NCI-H146 treated with DMSO at 0.1 percent for 48 hours (cell line): ENCODE measurements around the gene MICALL2.

Experiments used
- DNase-seq: peaks from one replicate; lab custom pipeline; 2025; ENCODE audit not compliant: unreplicated experiment; lab: John Stamatoyannopoulos, UW

MICALL2 gene

GRCh38 chr7:1419310-1419634 is 40.0 kb downstream of the MICALL2 start:
- no peak for DNase-seq

DNA sequence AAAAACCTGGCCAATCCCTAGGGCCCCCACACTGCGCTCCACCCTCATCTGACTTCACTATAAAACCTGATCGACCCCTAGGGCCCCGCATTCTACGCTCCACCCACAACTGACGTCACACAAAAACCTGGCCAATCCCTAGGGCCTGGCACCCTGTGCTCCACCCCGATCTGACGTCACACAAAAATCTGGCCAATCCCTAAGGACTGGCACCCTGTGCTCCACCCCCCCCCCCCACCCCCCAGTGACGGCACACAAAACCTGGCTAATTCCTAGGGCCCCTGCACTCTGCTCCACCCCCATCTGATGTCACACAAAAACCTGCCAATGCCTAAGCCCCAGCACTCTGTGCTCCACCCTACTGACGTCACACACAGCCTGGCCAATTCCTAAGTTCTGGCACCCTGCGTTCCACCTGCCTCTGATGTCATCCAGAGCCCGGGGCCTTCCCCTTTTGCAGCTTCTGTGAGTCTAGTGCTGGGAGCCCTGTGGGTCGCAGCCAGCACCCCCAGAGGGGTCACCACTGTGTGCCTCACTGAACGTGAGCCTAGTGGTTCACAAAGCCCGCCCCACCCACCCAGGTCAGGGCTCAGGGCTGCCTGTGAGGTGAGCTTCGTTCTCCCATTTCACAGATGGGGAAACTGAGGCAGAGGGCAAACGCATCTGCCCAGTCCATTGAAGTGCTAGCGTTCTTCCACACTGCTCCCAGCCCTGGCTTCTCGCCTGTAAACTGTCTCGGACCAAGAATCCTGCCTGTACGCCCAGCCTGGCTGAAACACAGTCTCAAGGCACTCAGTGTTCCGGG is 40.6 kb downstream of the MICALL2 start:
- no peak for DNase-seq

DNA sequence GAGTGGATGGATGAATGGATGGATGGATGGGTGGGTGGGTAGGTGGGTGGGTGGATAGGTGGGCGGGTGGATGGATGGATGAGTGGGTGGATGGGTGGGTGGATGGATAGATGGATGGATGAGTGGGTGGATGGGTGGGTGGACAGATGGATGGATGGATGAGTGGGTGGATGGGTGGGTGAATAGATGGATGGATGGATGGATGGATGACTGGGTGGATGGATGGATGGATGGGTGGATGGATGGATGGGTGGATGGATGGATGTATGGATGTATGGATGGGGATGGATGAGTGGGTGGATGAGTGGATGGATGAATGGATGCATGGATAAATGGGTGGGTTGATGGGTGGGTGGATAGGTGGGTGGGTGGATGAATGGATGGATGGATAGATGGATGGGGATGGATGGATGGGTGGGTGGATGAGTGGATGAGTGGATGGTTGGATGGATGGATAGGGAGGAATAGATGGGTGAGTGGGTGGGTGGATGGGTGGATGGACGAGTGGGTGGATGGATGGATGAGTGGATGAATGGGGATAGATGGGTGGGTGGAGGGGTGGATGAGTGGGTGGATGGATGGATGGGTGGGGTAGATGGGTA is 43.8 kb downstream of the MICALL2 start:
- no peak for DNase-seq

GRCh38 chr7:1413936-1414639 is 45.2 kb downstream of the MICALL2 start:
- no peak for DNase-seq

- peak; percentile 60 for DNase-seq
Measured at GRCh38 chr7:1412322-1413261, 46.7 kb downstream of the MICALL2 start.

DNA sequence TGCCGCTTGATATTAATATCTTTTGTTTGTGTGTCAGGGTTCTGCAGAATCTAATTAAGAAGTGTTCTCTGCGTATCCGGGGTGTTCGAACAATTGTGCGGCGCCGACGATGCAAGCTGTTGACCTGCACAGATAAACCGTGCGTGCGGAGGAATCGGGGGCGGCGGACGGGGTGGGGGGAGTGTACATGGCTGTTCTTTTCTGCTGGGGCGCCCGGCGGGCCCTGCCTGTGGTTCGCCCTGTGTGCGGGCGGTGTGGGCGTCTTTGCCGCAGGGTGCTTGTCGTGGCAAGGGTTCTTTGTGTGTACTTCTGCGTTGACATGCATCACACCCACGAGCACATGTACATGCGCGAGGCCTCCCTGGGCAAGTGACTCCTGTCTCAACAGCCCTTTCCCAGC is 47.9 kb downstream of the MICALL2 start:
- no peak for DNase-seq

DNA sequence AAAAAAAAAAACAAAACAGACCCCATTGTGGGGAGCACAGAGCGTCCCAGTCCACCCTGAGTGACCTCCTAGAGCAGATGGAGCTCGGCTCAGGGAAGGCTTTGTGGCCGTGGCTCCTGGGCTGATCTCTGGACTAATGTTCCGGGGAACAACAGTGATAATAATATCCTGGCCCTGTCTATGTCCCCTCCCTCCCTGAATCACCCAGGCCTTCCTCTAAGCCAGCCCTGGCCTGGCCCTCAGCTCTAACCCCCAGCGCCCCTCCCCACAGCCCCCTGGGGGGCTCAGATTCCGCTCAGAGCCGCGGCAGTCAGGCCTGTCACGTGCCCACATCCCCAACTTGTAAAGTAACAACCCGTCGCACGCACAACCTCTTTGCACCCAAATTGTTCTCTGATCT is 48.3 kb downstream of the MICALL2 start:
- DNase-seq: no peak

- DNase-seq: no peak
Measured at GRCh38 chr7:1409555-1409954, 49.7 kb downstream of the MICALL2 start.

- DNase-seq: no peak
Measured at GRCh38 chr7:1408466-1408865, 50.8 kb downstream of the MICALL2 start.

GRCh38 chr7:1407892-1408291 is 51.4 kb downstream of the MICALL2 start:
- peak; percentile 46 for DNase-seq

DNA sequence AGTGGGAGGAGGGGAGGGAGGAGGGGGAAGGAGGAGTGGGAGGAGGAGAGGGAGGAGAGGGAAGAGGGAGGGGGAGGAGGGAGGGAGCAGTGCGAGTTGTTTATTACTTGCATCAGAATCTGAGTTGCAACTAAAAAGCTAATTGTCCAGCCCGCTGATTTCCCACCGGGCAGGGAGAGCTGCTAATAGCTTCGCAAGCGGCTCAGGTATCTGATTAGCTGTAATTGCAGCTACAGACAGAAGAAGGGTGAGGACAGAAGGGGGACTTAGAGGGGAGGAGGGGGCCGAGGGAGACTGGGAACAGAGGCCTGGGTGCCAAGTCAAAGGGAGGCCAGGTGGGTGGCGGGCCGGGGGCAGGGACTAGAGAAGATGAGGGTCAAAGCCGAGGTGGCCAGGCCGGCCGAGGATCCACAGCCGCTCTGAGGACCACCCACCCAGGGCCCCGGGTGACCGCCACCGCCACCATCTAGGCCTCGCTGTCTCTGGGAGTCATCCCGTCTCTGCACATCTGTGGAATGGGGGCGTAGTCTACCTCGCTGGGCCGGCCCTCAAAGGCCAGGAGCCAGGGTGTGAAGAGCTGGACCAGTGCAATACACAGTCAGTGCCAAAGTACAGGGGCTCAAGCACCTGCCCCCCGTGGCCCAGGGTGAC is 54.2 kb downstream of the MICALL2 start:
- DNase-seq: no peak

- no peak for DNase-seq
Measured at GRCh38 chr7:1404460-1404809, 54.8 kb downstream of the MICALL2 start.

DNA sequence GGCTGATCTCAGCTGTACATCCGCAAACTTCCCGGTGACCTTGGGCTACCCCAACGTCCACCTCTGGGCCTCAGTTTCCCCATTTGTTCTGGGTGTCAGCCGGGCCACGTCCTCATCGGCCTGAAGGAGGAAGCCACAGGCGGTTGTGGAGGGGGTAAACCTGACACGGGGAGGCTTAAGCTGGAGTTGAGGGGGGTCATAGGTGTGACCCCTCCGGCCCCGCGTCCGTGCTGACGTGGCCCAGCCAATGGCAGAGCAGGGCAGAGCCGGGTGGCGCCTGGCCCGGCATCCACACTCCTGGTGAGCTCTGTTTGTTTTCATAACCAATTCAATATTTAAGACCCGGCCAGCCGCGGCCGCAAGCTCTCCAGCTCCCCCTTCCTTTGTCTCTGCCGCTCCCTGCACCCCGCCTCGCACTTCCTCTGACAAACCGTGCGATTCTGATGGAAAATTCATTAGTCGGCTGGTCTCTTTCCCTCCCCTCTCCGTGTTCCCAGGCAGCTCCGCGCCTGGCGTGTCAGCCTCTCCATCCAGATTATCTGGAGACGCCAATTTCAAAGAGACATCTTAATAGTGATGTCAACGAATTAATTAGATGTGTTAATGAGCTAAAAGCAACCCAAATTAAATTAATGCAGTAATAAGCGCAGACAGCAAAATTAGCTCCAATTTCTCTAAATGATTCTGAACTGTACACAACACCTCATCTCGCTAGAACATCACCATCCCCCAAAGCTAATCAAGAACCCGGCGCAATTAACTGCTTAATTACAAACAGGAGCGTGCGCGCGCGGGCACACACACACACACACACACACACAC is 55.4 kb downstream of the MICALL2 start:
- DNase-seq: peak; percentile 19

GRCh38 chr7:1402791-1403637 is 56.3 kb downstream of the MICALL2 start:
- no peak for DNase-seq

GRCh38 chr7:1402110-1402790 is 57.0 kb downstream of the MICALL2 start:
- DNase-seq: no peak

DNA sequence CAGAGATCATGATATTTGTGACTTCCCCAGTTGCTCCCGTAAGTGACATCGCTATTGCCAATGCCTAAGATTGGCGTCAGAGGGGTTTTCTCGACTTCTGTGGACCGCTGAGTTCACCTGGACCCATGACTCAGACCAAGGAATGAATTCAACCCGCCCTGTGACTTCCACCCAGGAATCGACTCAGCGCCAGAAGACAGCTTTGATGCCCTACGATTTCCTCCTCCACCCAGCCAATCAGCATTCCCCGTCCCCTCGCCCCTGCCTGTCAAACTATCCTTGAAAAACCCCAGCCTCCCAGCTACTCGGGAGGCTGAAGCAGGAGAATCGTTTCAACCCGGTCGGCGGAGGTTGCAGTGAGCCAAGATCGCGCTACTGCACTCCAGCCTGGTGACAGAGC is 58.3 kb downstream of the MICALL2 start:
- DNase-seq: no peak

GRCh38 chr7:1400371-1400770 is 58.9 kb downstream of the MICALL2 start:
- DNase-seq: no peak
